ENCODE measurements around the gene TIMM21. TPM values are rescaled to one million over a fixed set of nuclear protein-coding genes. Genes with fewer than 3 reads are reported as not detected.

The TIMM21 gene
- total and polyA plus RNA-seq, 9 of the 15 experiments (the other 6 are each of a cell fraction or from before 2014, with no cell fraction given): 54.7 to 229 (median 83.3) TPM

DNA sequence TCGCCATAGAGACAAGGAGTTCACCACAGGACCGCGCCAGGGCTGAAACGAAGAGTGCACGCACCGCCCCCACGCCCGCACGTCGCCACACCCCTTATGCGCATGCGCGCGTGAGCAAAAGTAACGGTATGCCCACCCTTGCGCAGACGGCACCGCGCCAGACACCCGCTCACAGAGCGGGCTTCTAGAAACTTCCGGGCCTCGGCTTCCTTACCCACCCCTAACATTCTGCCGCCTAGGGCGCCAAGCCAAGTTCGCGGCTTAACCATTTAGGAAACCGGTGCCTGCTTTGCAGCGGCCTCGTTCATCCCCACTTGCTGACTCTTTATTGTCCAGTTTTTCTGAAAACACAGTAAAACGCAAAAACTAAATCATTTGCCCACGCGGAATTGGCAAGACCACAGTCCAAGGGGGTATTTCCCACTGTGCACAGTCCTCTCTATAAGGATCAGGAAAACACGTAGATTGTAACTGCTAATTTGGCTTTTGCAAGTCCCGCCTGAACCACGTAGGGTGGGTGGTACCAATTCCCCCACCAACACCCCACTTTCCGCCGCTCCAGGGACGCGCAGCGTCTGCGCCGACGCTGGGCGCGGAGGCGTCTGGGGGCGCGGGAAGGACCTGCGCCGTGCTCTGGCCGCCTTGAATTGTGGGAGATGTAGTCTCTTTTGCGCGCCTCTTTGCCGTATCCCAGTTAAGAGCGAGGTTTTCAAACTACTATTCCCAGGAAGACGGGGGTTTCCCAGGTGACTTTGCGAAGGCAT lies at the start of gene TIMM21, which contains the start of gene FBXO15 (continued):
- TF ChIP-seq, protein P1, sequence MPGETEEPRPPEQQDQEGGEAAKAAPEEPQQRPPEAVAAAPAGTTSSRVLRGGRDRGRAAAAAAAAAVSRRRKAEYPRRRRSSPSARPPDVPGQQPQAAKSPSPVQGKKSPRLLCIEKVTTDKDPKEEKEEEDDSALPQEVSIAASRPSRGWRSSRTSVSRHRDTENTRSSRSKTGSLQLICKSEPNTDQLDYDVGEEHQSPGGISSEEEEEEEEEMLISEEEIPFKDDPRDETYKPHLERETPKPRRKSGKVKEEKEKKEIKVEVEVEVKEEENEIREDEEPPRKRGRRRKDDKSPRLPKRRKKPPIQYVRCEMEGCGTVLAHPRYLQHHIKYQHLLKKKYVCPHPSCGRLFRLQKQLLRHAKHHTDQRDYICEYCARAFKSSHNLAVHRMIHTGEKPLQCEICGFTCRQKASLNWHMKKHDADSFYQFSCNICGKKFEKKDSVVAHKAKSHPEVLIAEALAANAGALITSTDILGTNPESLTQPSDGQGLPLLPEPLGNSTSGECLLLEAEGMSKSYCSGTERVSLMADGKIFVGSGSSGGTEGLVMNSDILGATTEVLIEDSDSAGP (CRISPR knock-in tag; IDR thresholded peaks at IDR 0.05): no peak
- TF ChIP-seq KDM2B (CRISPR knock-in tag; IDR thresholded peaks at IDR 0.05) (no peak), ZNF324 (CRISPR knock-in tag; IDR thresholded peaks at IDR 0.05) (no peak), EZH2 (IDR thresholded peaks at IDR 0.05; ENCODE audit: borderline replicate concordance, low read depth, low read length) (no peak), CCNT2 (IDR thresholded peaks at IDR 0.05; ENCODE audit: borderline replicate concordance, extremely low read depth, insufficient read length, low read depth, low read length) (peak; percentile 79), ZNF436 (CRISPR knock-in tag; IDR thresholded peaks at IDR 0.05) (no peak), HNRNPH1 (optimal IDR thresholded peaks at IDR 0.05; ENCODE audit: low read depth, low read length) (no peak), BCLAF1 (IDR thresholded peaks at IDR 0.05; ENCODE audit: borderline replicate concordance in 1 of 2, control insufficient read depth in 1 of 2, low read depth in 2 of 2, low read length in 1 of 2) (no peak), RHOXF2B (CRISPR knock-in tag; conservative IDR thresholded peaks at IDR 0.05) (no peak), TCF15 (CRISPR knock-in tag; IDR thresholded peaks at IDR 0.05) (no peak), HNRNPLL (IDR thresholded peaks at IDR 0.05; ENCODE audit: low read depth, low read length, poor library complexity, severe bottlenecking) (peak; percentile 74), FIP1L1 (IDR thresholded peaks at IDR 0.05; ENCODE audit: low read depth, low read length, poor library complexity, severe bottlenecking) (no peak), ARHGAP35 (IDR thresholded peaks at IDR 0.05; ENCODE audit: partially characterized antibody) (no peak)
- TF ChIP-seq, protein P2, sequence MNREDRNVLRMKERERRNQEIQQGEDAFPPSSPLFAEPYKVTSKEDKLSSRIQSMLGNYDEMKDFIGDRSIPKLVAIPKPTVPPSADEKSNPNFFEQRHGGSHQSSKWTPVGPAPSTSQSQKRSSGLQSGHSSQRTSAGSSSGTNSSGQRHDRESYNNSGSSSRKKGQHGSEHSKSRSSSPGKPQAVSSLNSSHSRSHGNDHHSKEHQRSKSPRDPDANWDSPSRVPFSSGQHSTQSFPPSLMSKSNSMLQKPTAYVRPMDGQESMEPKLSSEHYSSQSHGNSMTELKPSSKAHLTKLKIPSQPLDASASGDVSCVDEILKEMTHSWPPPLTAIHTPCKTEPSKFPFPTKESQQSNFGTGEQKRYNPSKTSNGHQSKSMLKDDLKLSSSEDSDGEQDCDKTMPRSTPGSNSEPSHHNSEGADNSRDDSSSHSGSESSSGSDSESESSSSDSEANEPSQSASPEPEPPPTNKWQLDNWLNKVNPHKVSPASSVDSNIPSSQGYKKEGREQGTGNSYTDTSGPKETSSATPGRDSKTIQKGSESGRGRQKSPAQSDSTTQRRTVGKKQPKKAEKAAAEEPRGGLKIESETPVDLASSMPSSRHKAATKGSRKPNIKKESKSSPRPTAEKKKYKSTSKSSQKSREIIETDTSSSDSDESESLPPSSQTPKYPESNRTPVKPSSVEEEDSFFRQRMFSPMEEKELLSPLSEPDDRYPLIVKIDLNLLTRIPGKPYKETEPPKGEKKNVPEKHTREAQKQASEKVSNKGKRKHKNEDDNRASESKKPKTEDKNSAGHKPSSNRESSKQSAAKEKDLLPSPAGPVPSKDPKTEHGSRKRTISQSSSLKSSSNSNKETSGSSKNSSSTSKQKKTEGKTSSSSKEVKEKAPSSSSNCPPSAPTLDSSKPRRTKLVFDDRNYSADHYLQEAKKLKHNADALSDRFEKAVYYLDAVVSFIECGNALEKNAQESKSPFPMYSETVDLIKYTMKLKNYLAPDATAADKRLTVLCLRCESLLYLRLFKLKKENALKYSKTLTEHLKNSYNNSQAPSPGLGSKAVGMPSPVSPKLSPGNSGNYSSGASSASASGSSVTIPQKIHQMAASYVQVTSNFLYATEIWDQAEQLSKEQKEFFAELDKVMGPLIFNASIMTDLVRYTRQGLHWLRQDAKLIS (CRISPR knock-in tag; IDR thresholded peaks at IDR 0.05): no peak
- TF ChIP-seq, protein P3, sequence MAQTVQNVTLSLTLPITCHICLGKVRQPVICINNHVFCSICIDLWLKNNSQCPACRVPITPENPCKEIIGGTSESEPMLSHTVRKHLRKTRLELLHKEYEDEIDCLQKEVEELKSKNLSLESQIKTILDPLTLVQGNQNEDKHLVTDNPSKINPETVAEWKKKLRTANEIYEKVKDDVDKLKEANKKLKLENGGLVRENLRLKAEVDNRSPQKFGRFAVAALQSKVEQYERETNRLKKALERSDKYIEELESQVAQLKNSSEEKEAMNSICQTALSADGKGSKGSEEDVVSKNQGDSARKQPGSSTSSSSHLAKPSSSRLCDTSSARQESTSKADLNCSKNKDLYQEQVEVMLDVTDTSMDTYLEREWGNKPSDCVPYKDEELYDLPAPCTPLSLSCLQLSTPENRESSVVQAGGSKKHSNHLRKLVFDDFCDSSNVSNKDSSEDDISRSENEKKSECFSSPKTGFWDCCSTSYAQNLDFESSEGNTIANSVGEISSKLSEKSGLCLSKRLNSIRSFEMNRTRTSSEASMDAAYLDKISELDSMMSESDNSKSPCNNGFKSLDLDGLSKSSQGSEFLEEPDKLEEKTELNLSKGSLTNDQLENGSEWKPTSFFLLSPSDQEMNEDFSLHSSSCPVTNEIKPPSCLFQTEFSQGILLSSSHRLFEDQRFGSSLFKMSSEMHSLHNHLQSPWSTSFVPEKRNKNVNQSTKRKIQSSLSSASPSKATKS (CRISPR knock-in tag; IDR thresholded peaks at IDR 0.05): no peak

All from K562 (cell line).